ENCODE results near the gene NUP107.
A peak's percentile ranks its signal among the peaks of the same experiment; 100 is the strongest.

The NUP107 gene

DNA sequence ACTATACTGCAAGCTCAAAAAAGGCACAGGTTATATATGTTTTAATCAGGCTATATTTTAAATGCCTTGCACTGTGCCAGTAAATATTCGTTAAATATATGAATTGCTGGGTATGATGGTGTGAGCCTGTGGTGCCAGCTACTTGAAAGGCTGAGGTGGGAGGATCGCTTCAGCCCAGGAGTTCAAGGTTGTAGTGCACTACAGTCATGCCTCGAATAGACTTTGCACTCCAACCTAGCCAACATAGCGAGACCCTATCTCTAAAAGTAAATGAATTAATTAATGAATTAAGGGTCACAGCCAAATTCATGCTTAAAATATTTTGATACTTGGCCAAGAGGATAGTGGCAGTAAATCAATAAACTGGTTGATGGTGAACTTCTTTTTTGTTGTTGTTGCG lies 99.0 kb downstream of the NUP107 start:
- DNase-seq = no peak
- H3K4me1 ChIP-seq = no peaks in the 10 kb centered on the region
- no peak overlapping the region for H3K4me3 ChIP-seq (ENCODE audit: low read depth, low read length)
- no peaks in the 10 kb centered on the region for H3K36me3 ChIP-seq
- no peaks in the 10 kb centered on the region for H3K27me3 ChIP-seq
- TF ChIP-seq, protein P1, sequence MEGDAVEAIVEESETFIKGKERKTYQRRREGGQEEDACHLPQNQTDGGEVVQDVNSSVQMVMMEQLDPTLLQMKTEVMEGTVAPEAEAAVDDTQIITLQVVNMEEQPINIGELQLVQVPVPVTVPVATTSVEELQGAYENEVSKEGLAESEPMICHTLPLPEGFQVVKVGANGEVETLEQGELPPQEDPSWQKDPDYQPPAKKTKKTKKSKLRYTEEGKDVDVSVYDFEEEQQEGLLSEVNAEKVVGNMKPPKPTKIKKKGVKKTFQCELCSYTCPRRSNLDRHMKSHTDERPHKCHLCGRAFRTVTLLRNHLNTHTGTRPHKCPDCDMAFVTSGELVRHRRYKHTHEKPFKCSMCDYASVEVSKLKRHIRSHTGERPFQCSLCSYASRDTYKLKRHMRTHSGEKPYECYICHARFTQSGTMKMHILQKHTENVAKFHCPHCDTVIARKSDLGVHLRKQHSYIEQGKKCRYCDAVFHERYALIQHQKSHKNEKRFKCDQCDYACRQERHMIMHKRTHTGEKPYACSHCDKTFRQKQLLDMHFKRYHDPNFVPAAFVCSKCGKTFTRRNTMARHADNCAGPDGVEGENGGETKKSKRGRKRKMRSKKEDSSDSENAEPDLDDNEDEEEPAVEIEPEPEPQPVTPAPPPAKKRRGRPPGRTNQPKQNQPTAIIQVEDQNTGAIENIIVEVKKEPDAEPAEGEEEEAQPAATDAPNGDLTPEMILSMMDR (IDR thresholded peaks at IDR 0.05; ENCODE audit: low read depth, low read length) = no peak
- no peaks in the 10 kb centered on the region for H3K9me3 ChIP-seq

GRCh38 chr12:68786929-68787328 lies 100.2 kb downstream of the NUP107 start:
- DNase-seq = no peak
- TF ChIP-seq, protein P1 (IDR thresholded peaks at IDR 0.05; ENCODE audit: low read depth, low read length) = peak; percentile 14
- no peaks in the 10 kb centered on the region for H3K27me3 ChIP-seq
- no peak overlapping the region for H3K4me3 ChIP-seq (ENCODE audit: low read depth, low read length)
- H3K4me1 ChIP-seq = no peaks in the 10 kb centered on the region
- H3K36me3 ChIP-seq = no peaks in the 10 kb centered on the region
- no peaks in the 10 kb centered on the region for H3K9me3 ChIP-seq

- no peaks in the 10 kb centered on the region for H3K4me1 ChIP-seq
- H3K27me3 ChIP-seq = no peaks in the 10 kb centered on the region
Observed at GRCh38 chr12:68788554-68789143, 101.9 kb downstream of the NUP107 start.

GRCh38 chr12:68789144-68789878 lies 102.5 kb downstream of the NUP107 start:
- no peaks in the 10 kb centered on the region for H3K27me3 ChIP-seq
- H3K9me3 ChIP-seq = no peaks in the 10 kb centered on the region
- H3K36me3 ChIP-seq = no peaks in the 10 kb centered on the region
- no peaks in the 10 kb centered on the region for H3K4me1 ChIP-seq
- DNase-seq = no peak
- H3K4me3 ChIP-seq (ENCODE audit: low read depth, low read length) = no peak overlapping the region
- TF ChIP-seq, protein P1 (IDR thresholded peaks at IDR 0.05; ENCODE audit: low read depth, low read length) = no peak

More at GRCh38 chr12:68788554-68789143, 101.9 kb downstream of the NUP107 start:
- Histone ChIP-seq H3K9me3 (no peaks in the 10 kb centered on the region), H3K4me3 (ENCODE audit: low read depth, low read length) (no peak overlapping the region), H3K36me3 (no peaks in the 10 kb centered on the region)
- no peak for DNase-seq
- TF ChIP-seq, protein P1 (IDR thresholded peaks at IDR 0.05; ENCODE audit: low read depth, low read length) = no peak

GRCh38 chr12:68790081-68790951 lies 103.5 kb downstream of the NUP107 start:
- H3K27me3 ChIP-seq = no peaks in the 10 kb centered on the region

More at GRCh38 chr12:68790081-68790951, 103.5 kb downstream of the NUP107 start:
- TF ChIP-seq, protein P1 (IDR thresholded peaks at IDR 0.05; ENCODE audit: low read depth, low read length) = no peak
- Histone ChIP-seq H3K4me3 (ENCODE audit: low read depth, low read length) (no peak overlapping the region), H3K36me3 (no peaks in the 10 kb centered on the region), H3K9me3 (no peaks in the 10 kb centered on the region), H3K4me1 (no peaks in the 10 kb centered on the region)
- no peak for DNase-seq

All from BE2C (cell line).